Nephron progenitor cell (in vitro differentiated cells): ENCODE results near the gene MAP7.

ENCODE experiments used
- DNase-seq: peaks from one replicate; pipeline ENCODE4 v3.0.0; 2021
- H3K27ac Mint-ChIP-seq: 2 replicates; pipeline ENCODE4 v1.8.0; 2021; ENCODE audit warnings: mild to moderate bottlenecking, moderate library complexity, mixed read lengths
- H3K27me3 Mint-ChIP-seq: 2 replicates; pipeline ENCODE4 v1.8.0; 2021; ENCODE audit warnings: mild to moderate bottlenecking, low read depth, mixed read lengths; ENCODE audit not compliant: poor library complexity
- H3K36me3 Mint-ChIP-seq: 2 replicates; pipeline ENCODE4 v1.8.0; 2021; ENCODE audit warnings: low read depth, mixed read lengths
- H3K4me1 Mint-ChIP-seq: 2 replicates; pipeline ENCODE4 v1.8.0; 2021; ENCODE audit warnings: mixed read lengths
- H3K4me3 Mint-ChIP-seq: 2 replicates; pipeline ENCODE4 v1.8.0; 2021; ENCODE audit warnings: mild to moderate bottlenecking, moderate library complexity, mixed read lengths
- H3K9me3 Mint-ChIP-seq: 2 replicates; pipeline ENCODE4 v1.8.0; 2021; ENCODE audit warnings: mild to moderate bottlenecking, moderate library complexity, mixed read lengths
- TF ChIP-seq, protein P1 (sequence below): fragments of 200-600 bp; sonication (generic); IDR thresholded peaks from 2 replicates; pipeline ENCODE4 v1.5.0; 2021; ENCODE audit warnings: antibody characterized with exemption

Gene MAP7

DNA sequence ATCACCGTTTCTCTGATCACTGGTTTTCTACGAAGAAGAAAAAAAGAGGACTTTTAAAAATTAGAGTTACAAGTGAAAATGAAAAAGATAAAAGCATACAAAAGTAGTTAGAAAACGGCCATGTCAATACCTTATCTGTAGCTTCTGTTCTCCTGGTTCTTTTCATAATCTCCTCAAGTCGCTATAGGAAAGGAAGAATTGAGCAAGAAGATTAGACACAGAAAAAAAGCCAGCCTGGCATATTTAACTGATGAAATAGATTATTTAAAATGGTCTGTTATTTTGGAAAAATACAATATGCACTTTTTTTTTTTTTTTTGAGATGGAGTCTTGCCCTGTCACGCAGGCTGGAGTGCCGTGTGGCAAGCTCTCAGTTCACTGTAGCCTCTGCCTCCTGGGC lies 190.4 kb downstream of the MAP7 start:
- Mint-ChIP-seq H3K27ac (no peak overlapping the region), H3K27me3 (peaks cover 3% of the 10 kb centered on the region), H3K36me3 (no peaks in the 10 kb centered on the region), H3K4me3 (no peak overlapping the region), H3K9me3 (no peaks in the 10 kb centered on the region), H3K4me1 (no peaks in the 10 kb centered on the region)
- TF ChIP-seq, protein P1, sequence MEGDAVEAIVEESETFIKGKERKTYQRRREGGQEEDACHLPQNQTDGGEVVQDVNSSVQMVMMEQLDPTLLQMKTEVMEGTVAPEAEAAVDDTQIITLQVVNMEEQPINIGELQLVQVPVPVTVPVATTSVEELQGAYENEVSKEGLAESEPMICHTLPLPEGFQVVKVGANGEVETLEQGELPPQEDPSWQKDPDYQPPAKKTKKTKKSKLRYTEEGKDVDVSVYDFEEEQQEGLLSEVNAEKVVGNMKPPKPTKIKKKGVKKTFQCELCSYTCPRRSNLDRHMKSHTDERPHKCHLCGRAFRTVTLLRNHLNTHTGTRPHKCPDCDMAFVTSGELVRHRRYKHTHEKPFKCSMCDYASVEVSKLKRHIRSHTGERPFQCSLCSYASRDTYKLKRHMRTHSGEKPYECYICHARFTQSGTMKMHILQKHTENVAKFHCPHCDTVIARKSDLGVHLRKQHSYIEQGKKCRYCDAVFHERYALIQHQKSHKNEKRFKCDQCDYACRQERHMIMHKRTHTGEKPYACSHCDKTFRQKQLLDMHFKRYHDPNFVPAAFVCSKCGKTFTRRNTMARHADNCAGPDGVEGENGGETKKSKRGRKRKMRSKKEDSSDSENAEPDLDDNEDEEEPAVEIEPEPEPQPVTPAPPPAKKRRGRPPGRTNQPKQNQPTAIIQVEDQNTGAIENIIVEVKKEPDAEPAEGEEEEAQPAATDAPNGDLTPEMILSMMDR = no peak
- no peak for DNase-seq

DNA sequence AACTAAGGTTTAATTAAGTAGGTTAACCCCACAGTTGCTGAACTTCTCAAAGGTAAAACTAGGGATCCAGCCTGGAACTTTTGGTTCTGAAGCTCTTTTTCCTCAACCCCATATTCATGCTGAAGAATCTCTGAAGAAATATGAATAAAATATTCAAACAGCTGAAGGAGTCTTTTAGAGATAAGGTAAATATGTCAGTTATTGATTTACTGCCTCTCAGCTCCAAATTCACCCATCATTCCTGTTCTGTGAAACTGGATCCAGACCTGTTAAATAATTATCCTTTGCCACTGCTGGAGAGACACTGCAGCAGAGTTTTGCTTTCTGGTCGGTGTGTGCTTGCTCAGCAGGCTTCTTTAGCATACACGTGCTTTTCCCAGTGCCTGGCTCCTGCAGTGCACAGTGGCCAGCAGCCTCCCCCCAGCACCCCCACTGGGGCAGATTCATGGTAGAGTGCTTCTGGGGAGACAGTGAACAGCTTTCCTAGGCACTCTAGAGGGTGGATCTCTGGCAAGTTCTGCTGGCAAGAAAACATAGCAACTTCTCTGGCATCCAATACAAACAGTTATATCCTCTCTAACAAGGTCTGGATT lies 198.6 kb downstream of the MAP7 start:
- H3K36me3 Mint-ChIP-seq = no peaks in the 10 kb centered on the region
- H3K27me3 Mint-ChIP-seq = peaks cover 5% of the 10 kb centered on the region
- no peak for DNase-seq
- H3K27ac Mint-ChIP-seq = peak overlapping the region; percentile 69
- no peak overlapping the region for H3K4me3 Mint-ChIP-seq
- TF ChIP-seq, protein P1 = no peak
- H3K9me3 Mint-ChIP-seq = no peaks in the 10 kb centered on the region
- H3K4me1 Mint-ChIP-seq = peaks cover 19% of the 10 kb centered on the region

GRCh38 chr6:136350914-136351313 lies 199.3 kb downstream of the MAP7 start:
- Mint-ChIP-seq H3K4me1 (peaks cover 19% of the 10 kb centered on the region), H3K27ac (no peak overlapping the region), H3K4me3 (no peak overlapping the region), H3K27me3 (peaks cover 5% of the 10 kb centered on the region), H3K9me3 (no peaks in the 10 kb centered on the region), H3K36me3 (no peaks in the 10 kb centered on the region)
- no peak for DNase-seq
- TF ChIP-seq, protein P1 = no peak

DNA sequence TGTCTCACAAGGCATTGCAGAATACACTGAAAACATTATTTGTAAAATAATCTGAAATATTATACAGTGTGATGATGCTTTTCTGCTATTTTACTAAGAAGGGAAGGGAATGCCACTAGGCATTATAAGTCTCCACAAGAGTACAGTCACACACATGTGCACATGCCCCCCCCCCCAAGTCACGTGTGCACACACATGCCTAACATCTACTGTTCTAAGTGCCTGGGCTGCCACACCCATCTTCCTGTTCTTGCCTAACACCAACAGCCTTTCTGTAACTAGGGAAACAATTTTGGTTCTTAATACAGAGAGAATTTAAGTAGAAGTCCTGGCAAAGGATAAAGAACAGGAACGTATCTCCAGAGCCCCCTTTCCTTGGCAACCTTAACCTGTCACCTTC lies 202.4 kb downstream of the MAP7 start:
- Mint-ChIP-seq H3K4me1 (peaks cover 36% of the 10 kb centered on the region), H3K9me3 (no peaks in the 10 kb centered on the region), H3K27ac (no peak overlapping the region), H3K27me3 (peaks cover 5% of the 10 kb centered on the region), H3K36me3 (no peaks in the 10 kb centered on the region), H3K4me3 (no peak overlapping the region)
- no peak for DNase-seq
- TF ChIP-seq, protein P1 = no peak

- no peaks in the 10 kb centered on the region for H3K9me3 Mint-ChIP-seq
- TF ChIP-seq, protein P1 = no peak
- peaks cover 2% of the 10 kb centered on the region for H3K27me3 Mint-ChIP-seq
- no peak for DNase-seq
- peaks cover 22% of the 10 kb centered on the region for H3K4me1 Mint-ChIP-seq
- H3K27ac Mint-ChIP-seq = peak overlapping the region; percentile 22
- no peak overlapping the region for H3K4me3 Mint-ChIP-seq
- H3K36me3 Mint-ChIP-seq = no peaks in the 10 kb centered on the region
Observed at GRCh38 chr6:136345145-136345544, 205.1 kb downstream of the MAP7 start.

GRCh38 chr6:136344420-136344819 lies 205.8 kb downstream of the MAP7 start:
- Mint-ChIP-seq H3K36me3 (no peaks in the 10 kb centered on the region), H3K4me3 (no peak overlapping the region), H3K4me1 (peaks cover 22% of the 10 kb centered on the region), H3K27me3 (peaks cover 1% of the 10 kb centered on the region), H3K27ac (peak overlapping the region; percentile 86), H3K9me3 (no peaks in the 10 kb centered on the region)
- DNase-seq = no peak
- TF ChIP-seq, protein P1 = no peak
